HG03039 (cell line): ENCODE data around the gene ENO3.
"Not testable (repeated sequence)": the region's sequence is repeated elsewhere in the genome, so short reads cannot be mapped to it uniquely, and the experiment has no call there.

Experiments used
- ATAC-seq: cut with Tn5 transposase; IDR thresholded peaks from one replicate; pipeline ENCODE4 v1.9.1; 2021; ENCODE audit warnings: mild to moderate bottlenecking, moderate library complexity; ENCODE audit not compliant: unreplicated experiment

Gene ENO3

DNA sequence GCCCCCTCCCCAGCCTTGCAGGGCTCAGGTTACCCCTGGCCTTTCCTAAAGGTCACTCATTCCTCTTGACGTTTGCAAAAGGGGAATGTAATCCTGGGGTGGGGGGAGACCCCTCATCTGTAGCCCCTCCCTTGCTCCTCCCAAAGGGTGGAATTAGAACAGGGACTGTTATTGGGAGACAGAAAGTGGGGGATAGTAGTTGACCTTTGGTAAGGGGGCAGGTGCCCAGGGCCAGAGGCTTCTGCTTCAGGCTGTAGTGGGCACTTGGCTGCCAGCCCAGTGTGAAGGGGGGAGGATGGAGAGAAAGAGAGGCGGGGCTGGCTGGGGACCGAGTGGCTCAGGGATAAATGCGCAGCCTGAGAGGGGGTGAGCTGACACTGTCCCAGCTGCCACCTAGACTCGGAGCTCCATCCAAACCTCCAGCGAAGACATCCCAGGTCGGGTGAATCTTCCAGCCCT lies at the start of gene ENO3:
Gene ENO3 (plus strand): TSS at position 374 of the 459 bp plus-strand sequence. CDS start 711 bp downstream, outside the sequence.
- ATAC-seq, result no peak

DNA sequence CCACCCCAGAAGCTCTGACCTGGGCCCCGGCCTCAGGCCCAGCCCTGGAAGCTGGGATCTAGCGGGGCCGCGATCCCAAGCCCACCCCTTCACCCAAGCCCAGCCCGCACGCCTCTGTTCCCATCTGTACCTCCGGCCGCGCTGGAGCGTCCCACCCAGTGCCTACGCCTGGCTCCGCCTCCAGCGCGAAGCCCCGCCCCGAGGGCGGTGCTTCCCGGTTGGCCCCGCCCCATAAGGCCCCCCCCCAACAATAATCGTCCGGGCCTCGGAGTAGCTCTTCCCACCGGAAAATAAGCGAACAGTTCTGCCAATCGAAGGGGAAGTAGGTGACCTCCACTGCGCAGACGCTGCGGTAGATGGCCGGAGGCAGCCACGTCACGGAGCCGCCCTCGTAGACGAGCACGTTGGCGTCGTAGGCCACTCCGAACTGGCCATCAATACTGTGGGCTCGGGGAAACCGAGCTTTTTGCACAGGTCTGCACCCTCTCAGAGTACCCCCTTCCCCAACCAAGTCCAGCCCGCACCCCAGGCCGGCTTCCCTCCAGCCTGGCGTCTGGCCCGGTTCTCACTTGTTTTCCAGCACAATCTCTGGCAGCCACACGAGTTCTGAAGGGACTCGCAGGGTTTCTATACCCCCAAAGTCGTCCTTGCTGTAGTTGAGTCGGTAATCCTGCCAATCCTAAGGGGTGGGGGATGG lies 49.1 kb upstream of the ENO3 start:
- no peak for ATAC-seq

GRCh38 chr17:4902540-4902939 lies 48.4 kb upstream of the ENO3 start:
- ATAC-seq, result no peak

- no peak for ATAC-seq
Measured at GRCh38 chr17:4903051-4903818, 47.7 kb upstream of the ENO3 start, which contains the start of gene CHRNE. Gene CHRNE, minus strand, starts transcription at chr17:4903098. Its CDS starts 35 bp downstream, at chr17:4903063.

DNA sequence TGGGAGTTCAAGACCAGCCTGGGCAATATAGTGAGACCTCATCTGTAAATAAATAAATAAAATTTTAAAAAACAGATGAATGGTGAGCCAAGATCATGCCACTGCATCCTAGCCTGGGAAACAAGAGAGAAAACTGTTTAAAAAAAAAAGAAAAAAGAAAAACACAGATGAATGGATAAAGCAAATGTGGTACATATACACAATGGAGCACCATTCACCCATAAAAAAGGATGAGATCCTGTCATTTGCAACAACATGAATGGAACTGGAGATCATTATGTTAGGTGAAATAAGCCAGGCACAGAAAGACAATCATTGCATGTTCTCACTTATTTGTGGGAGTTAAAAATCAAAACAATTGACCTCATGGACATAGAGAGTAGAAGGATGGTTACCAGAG lies 44.3 kb upstream of the ENO3 start:
- not testable (repeated sequence) for ATAC-seq

DNA sequence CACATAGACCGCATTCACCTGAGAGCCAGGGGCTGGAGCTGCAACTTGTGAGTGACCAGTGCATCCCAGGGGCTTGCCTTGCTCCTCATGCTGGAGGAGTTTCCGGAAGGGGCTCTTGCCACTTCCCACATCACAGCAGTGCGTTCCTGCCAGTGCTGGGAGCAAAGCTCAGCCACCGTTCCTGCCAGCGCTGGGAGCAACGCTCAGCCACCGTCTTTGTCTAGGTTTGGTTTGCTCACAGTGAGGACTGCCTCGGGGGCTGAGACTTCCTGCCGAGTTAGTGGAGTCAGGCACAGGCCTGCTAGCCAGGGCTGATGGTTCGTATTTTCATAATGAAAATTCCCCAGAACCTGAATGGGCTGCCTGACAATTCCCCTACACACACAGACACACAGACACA lies 42.6 kb upstream of the ENO3 start:
- no peak for ATAC-seq

GRCh38 chr17:4908711-4909496 lies 42.0 kb upstream of the ENO3 start:
- ATAC-seq, result no peak

DNA sequence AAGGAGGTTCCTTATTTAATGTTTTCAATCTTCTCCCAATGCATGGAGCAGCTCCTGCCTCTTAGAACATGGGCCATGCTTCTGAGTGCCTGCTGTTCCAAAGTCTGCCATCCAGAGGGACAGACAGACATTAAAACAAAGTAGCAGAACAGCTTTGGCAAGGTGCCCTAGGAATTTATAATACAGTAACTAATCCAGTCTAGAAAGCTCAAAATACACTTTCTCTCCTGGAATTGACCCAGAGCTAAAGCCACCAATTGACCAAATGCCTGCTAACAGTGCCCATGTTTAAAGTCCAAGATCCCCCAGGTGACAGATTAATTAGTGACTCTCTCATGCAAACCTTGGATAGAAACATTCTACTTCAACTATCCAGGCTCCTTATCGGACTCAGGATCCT lies 36.9 kb upstream of the ENO3 start:
- ATAC-seq, result no peak

DNA sequence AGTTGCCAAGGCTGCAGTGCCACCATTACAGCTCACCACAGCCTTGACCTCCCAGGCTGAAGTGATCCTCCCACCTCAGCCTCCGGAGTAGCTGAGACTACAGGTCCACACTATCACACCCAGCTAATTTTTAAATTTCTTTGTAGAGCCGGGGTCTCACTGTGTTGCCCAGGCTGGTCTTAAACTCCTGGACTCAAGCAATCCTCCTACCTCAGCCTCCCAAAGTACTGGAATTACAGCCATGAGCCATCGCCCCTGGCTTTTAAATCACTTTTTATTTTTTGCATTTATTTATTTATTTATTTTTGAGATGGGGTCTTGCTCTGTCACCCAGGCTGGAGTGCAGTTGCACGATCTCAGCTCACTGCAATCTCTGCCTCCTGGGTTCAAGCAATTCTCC lies 36.4 kb upstream of the ENO3 start:
- not testable (repeated sequence) for ATAC-seq

DNA sequence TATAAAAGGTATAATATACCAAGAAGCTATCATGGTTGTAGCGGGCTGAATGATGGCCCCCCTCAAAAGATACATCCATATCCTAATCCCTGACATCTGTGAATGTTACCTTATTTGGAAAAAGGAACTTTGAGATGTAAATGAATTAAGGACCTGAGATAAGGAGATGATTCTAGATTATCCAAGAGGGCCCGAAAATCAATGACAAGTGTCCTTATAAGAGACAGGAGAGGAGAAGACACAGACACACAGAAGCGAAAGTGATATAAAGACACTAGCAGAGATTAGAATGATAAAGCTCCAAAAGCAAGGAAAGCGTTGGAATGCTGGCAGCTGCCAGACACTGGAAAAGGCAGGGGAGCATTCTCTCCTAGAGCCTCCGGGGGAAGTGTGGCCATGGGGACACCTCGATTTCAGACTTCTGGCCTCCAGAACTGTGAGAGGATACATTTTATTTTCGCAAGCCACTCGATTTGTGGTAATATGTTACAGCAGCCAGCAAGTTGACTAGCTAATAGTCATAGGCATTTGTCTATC lies 31.3 kb upstream of the ENO3 start:
- ATAC-seq, result no peak

DNA sequence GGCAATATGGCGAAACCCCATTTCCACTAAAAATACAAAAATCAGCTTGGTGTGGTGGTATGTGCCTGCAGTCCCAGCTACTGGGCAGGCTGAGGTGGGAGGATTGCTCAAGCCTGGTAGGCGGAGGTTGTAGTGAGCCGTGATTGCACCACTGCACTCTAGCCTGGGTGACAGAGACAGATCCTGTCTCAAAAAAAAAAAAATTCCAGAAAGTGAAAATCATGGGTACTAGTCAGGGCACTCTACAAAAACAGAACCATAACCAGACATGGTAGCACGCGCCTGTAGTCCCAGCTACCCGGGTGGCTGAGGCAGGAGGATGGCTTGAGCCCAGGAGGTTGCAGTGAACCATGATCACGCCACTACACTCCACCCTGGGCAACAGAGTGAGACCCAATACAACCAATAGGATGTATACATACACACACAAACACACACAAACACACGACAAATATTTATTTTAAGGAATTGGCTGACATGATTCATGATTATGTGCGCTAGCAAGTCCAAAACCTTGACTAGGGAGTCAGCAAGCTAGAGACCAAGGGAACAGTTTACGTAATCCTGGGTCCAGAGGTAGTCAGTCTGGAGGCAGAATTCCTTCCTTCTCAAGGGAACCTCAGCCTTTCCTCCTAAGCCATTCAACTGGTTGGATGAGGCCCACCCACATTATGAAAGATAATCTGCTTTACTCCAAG lies 30.4 kb upstream of the ENO3 start:
- ATAC-seq, result no peak

DNA sequence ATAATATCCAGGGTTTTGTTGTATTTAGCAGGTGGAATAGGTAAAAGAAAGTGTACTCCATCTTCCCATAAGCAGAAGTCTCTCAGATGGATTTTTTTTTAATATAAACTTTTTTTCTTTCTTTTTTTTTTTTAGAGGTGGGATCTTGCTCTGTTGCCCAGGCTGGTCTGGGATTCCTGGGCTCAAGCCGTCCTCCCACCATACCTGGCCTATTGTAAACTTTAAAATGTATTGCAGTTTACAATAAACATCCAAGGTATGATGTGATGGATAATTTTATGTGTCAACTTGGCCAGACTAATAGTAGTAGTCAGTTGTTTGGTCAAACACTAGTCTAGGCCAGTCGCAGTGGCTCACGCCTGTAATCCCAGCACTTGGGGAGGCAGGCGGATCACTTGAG lies 29.6 kb upstream of the ENO3 start:
- ATAC-seq, result no peak

GRCh38 chr17:4926577-4927335 lies 24.2 kb upstream of the ENO3 start:
- ATAC-seq, result not testable (repeated sequence)

GRCh38 chr17:4928881-4929280 lies 22.0 kb upstream of the ENO3 start:
- ATAC-seq, result no peak

GRCh38 chr17:4931963-4932362 lies 19.0 kb upstream of the ENO3 start, which contains the start of gene GP1BA:
Gene GP1BA, plus strand, starts transcription at chr17:4932277. Its CDS starts 328 bp downstream, at chr17:4932605.
- no peak for ATAC-seq

GRCh38 chr17:4932756-4933155 lies 18.2 kb upstream of the ENO3 start:
- ATAC-seq, result no peak

- no peak for ATAC-seq
Measured at GRCh38 chr17:4933646-4934045, 17.3 kb upstream of the ENO3 start.

DNA sequence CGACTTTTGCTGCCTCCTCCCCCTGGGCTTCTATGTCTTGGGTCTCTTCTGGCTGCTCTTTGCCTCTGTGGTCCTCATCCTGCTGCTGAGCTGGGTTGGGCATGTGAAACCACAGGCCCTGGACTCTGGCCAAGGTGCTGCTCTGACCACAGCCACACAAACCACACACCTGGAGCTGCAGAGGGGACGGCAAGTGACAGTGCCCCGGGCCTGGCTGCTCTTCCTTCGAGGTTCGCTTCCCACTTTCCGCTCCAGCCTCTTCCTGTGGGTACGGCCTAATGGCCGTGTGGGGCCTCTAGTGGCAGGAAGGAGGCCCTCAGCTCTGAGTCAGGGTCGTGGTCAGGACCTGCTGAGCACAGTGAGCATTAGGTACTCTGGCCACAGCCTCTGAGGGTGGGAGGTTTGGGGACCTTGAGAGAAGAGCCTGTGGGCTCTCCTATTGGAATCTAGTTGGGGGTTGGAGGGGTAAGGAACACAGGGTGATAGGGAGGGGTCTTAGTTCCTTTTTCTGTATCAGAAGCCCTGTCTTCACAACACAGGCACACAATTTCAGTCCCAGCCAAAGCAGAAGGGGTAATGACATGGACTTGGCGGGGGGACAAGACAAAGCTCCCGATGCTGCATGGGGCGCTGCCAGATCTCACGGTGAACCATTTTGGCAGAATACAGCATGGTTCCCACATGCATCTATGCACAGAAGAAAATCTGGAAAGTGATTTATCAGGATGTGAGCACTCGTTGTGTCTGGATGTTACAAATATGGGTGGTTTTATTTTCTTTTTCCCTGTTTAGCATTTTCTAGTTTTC lies 16.5 kb upstream of the ENO3 start:
- ATAC-seq, result no peak

- no peak for ATAC-seq
Measured at GRCh38 chr17:4935650-4936049, 15.3 kb upstream of the ENO3 start.
